ENCODE measurements around the gene MAGI2.
A peak's percentile ranks its signal among the peaks of the same experiment; 100 is the strongest.

DNA sequence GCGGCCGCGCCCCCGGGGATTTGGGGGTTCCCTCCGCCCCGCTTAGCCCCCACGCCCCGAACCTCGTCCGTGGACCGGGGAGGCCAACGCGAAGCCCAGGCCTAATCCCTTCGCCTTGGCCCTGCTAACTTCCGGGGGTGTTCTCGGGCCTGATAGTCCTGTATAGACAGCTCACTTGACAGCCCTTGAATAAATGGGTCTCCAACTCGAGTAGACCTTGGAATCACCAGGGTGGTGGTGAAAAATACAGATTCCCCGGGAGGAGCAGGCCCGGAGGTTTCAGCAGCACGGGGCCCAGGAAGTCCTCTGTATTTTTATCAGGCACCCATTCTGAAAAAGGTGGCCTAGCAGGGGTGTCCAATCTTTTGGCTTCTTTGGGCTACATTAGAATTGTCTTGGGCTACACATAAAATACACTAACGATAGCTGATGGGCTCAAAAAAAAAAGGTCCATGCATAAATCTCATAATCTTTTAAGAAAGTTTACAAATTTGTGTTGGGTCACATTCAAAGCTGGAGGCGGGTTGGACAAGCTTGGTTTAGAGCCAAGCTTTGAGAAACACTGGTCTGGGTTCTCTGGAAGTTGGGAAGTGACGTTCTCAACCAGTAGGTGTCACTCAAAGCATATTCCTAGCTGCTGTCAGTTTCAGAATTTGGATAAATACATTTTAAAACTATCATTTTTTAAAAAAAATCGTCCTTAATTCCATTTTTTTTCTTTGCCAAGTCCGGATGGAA, 1433.2 kb downstream of the MAGI2 start:
- TF ChIP-seq POLR2AphosphoS5 (IDR thresholded peaks at IDR 0.05; ENCODE audit: low read depth) (no peak), JUNB (IDR thresholded peaks at IDR 0.05; ENCODE audit: unreplicated experiment) (no peak), NANOG (IDR thresholded peaks at IDR 0.05; ENCODE audit: borderline replicate concordance) (no peak), EZH2 (IDR thresholded peaks at IDR 0.05; ENCODE audit: low read depth, unreplicated experiment) (no peak), CREB1 (CRISPR knock-in tag; IDR thresholded peaks at IDR 0.05; ENCODE audit: low read depth) (no peak)
- TF ChIP-seq, protein P1, sequence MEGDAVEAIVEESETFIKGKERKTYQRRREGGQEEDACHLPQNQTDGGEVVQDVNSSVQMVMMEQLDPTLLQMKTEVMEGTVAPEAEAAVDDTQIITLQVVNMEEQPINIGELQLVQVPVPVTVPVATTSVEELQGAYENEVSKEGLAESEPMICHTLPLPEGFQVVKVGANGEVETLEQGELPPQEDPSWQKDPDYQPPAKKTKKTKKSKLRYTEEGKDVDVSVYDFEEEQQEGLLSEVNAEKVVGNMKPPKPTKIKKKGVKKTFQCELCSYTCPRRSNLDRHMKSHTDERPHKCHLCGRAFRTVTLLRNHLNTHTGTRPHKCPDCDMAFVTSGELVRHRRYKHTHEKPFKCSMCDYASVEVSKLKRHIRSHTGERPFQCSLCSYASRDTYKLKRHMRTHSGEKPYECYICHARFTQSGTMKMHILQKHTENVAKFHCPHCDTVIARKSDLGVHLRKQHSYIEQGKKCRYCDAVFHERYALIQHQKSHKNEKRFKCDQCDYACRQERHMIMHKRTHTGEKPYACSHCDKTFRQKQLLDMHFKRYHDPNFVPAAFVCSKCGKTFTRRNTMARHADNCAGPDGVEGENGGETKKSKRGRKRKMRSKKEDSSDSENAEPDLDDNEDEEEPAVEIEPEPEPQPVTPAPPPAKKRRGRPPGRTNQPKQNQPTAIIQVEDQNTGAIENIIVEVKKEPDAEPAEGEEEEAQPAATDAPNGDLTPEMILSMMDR (conservative IDR thresholded peaks at IDR 0.05; ENCODE audit: low read depth in 2 of 2) = peak; percentile 74 to 81
